ENCODE data around the gene DRC7. TPM values are rescaled to one million over a fixed set of nuclear protein-coding genes. Genes with fewer than 3 reads are reported as not detected.
A peak's percentile ranks its signal among the peaks of the same experiment; 100 is the strongest.

DRC7 gene
- total and polyA plus RNA-seq, 10 donors = 0.03 to 2.1 (median 0.15) TPM; not detected in 4

DNA sequence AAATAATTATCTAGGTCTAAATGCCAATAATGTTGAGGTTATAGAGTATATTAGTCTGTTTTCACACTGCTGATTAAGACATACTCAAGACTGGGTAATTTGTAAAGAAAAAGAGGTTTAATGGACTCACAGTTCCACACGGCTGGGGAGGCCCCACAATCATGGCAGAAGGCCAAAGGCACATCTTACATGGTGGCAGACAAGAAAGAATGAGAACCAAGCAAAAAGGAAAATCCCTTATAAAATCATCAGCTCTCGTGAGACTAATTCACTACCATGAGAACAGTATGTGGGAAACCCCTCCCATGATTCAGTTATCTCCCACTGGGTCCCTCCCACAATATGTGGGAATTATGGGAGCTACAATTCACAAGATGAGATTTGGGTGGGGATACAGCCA lies 38.1 kb downstream of the DRC7 start:
- Histone ChIP-seq H3K4me3 (no peak overlapping the region), H3K36me3 (peaks cover 0 to 2% (median 0%) of the 10 kb centered on the region in 6 donors), H3K4me1 (peaks cover 11 to 31% (median 26%) of the 10 kb centered on the region in 6 donors), H3K27ac (no peak overlapping the region), H3K9me3 (peaks cover 0 to 9% (median 4%) of the 10 kb centered on the region in 8 donors), H3K27me3 (replicated peaks in 1 of 7) (no peaks in the 10 kb centered on the region)
- DNase-seq = peak; percentile 24
- intact Hi-C loops (cut with DNase I; ENCODE audit: low total_unique reads) = no loop called here
- 71 to 86% (median 84%) methylated on average over 2 of the region's 2 CpGs for WGBS, 5 donors
- TF ChIP-seq, protein P1, sequence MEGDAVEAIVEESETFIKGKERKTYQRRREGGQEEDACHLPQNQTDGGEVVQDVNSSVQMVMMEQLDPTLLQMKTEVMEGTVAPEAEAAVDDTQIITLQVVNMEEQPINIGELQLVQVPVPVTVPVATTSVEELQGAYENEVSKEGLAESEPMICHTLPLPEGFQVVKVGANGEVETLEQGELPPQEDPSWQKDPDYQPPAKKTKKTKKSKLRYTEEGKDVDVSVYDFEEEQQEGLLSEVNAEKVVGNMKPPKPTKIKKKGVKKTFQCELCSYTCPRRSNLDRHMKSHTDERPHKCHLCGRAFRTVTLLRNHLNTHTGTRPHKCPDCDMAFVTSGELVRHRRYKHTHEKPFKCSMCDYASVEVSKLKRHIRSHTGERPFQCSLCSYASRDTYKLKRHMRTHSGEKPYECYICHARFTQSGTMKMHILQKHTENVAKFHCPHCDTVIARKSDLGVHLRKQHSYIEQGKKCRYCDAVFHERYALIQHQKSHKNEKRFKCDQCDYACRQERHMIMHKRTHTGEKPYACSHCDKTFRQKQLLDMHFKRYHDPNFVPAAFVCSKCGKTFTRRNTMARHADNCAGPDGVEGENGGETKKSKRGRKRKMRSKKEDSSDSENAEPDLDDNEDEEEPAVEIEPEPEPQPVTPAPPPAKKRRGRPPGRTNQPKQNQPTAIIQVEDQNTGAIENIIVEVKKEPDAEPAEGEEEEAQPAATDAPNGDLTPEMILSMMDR (IDR thresholded peaks at IDR 0.05 in 8 of 11, conservative IDR thresholded peaks at IDR 0.05 in 3 of 11) = no peak
- TF ChIP-seq POLR2A (IDR thresholded peaks at IDR 0.05) (no peak), POLR2AphosphoS5 (IDR thresholded peaks at IDR 0.05) (no peak)

DNA sequence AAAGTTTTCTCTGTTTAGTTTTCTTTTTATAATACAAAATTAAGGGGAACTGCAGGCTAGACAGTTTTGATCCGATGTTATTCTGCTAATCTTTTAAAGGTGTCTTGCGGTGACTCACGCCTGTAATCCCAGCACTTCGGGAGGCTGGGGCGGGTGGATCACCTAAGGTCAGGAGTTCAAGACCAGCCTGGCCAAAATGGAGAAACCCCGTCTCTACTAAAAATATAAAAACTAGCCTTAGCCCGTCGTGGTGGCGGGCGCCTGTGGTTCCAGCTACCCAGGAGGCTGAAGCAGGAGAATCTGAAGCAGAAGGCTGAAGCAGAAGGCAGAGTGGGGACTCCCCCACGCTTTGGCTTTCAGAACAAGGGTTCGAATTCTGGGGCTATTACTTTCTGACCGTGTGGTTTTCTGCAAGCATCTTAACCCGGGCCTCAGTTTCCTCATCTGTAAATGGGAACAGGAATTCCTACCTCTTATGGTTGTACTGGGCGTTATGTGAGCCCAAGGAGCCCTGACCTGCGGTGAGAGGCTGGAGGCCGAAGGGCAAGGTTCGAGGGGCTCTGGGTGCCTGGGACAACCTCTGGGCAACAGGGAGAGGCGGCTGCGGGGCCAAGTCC lies 39.8 kb downstream of the DRC7 start:
- DNase-seq = peak; percentile 90
- 49 to 60% (median 53%) methylated on average over 16 to 20 of the region's 20 CpGs for WGBS, 5 donors
- Histone ChIP-seq H3K36me3 (peaks cover 0 to 19% (median 0%) of the 10 kb centered on the region in 6 donors), H3K4me1 (peaks cover 11 to 38% (median 26%) of the 10 kb centered on the region in 6 donors), H3K9me3 (peaks cover 0 to 9% (median 4%) of the 10 kb centered on the region in 8 donors), H3K4me3 (peak overlapping the region; percentile 68 to 99 (median 90)), H3K27me3 (replicated peaks in 1 of 7) (no peaks in the 10 kb centered on the region), H3K27ac (peak overlapping the region; percentile 81 to 93 (median 88))
- TF ChIP-seq, protein P1 (IDR thresholded peaks at IDR 0.05 in 8 of 11, conservative IDR thresholded peaks at IDR 0.05 in 3 of 11) = no peak
- TF ChIP-seq POLR2AphosphoS5 (IDR thresholded peaks at IDR 0.05) (no peak), POLR2A (IDR thresholded peaks at IDR 0.05) (no peak)
- intact Hi-C loops (cut with DNase I; ENCODE audit: low total_unique reads) = no loop called here

DNA sequence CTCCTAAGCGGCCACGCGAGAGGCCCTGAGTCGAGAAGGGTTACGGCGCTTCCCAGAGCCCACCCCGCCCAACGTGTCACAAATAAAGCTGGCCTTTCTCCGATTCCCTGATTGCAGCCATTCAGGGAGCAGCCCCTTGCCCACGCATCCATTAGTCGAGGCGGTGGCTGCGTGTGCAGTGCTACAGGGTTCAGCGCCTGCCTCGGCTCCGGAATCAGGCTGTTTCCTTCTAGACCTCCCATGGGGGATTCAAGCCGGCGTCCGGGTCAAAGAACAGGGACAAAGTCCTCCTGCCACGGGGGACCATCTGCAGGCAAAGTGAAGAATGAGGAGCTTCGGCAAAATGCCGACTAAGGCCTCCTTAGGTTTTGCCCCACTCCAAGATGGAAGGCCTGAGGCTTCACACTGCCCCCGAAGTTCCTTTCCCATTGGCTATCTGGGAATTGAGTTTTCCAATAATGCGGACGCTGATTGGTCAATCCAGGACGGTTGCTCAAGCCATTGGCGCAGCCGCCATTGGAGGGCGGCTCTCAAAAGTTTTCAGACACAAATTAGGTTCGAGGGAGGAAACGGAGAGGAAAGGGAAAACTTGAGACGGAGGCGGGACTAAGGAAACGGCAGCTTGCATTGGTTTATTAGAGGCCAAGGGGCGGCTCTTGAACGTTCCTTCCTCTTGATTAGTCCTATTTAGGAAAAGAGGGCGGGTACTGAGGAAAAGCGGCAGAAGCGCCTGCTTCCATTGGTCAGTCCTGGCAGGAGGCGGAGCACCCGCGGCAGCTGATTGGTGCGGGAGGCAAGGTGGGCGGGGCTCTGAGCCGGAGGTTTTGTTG lies 40.5 kb downstream of the DRC7 start:
- Histone ChIP-seq H3K27me3 (replicated peaks in 1 of 7) (no peaks in the 10 kb centered on the region), H3K27ac (peak overlapping the region; percentile 81 to 93 (median 88)), H3K36me3 (peaks cover 0 to 26% (median 0%) of the 10 kb centered on the region in 6 donors), H3K4me1 (peaks cover 11 to 38% (median 26%) of the 10 kb centered on the region in 6 donors), H3K9me3 (peaks cover 0 to 9% (median 4%) of the 10 kb centered on the region in 8 donors), H3K4me3 (peak overlapping the region; percentile 82 to 99 (median 97))
- TF ChIP-seq POLR2AphosphoS5 (IDR thresholded peaks at IDR 0.05) = peak; percentile 69 to 92 (median 71)
- TF ChIP-seq, protein P1 (IDR thresholded peaks at IDR 0.05 in 8 of 11, conservative IDR thresholded peaks at IDR 0.05 in 3 of 11) = peak in 2 of 11 experiments; percentile 25 to 44
- TF ChIP-seq POLR2A (IDR thresholded peaks at IDR 0.05) = no peak
- peak; percentile 97 for DNase-seq
- 0 to 1% (median 0%) methylated on average over 31 to 45 of the region's 45 CpGs for WGBS, 5 donors
- intact Hi-C loops (cut with DNase I; ENCODE audit: low total_unique reads) = no loop called here

Data from spleen (tissue), 11 donors.